LNCaP clone FGC (cell line): ENCODE results near the gene HOXD1.

ENCODE experiments used
- DNase-seq: peaks from one replicate; pipeline ENCODE4 v3.0.0-alpha.2; 2011; ENCODE audit warnings: low read depth
- H3K4me3 ChIP-seq: 2 replicates; pipeline ENCODE4 v1.5.1; 2011; ENCODE audit warnings: mild to moderate bottlenecking, low read depth, low read length, control low read depth
- TF ChIP-seq, protein P1 (sequence below): IDR thresholded peaks from 2 replicates; pipeline ENCODE4 v1.5.1; 2012; ENCODE audit warnings: mild to moderate bottlenecking; ENCODE audit not compliant: control insufficient read depth, insufficient read depth; ENCODE audit errors: extremely low read depth

HOXD1 gene

DNA sequence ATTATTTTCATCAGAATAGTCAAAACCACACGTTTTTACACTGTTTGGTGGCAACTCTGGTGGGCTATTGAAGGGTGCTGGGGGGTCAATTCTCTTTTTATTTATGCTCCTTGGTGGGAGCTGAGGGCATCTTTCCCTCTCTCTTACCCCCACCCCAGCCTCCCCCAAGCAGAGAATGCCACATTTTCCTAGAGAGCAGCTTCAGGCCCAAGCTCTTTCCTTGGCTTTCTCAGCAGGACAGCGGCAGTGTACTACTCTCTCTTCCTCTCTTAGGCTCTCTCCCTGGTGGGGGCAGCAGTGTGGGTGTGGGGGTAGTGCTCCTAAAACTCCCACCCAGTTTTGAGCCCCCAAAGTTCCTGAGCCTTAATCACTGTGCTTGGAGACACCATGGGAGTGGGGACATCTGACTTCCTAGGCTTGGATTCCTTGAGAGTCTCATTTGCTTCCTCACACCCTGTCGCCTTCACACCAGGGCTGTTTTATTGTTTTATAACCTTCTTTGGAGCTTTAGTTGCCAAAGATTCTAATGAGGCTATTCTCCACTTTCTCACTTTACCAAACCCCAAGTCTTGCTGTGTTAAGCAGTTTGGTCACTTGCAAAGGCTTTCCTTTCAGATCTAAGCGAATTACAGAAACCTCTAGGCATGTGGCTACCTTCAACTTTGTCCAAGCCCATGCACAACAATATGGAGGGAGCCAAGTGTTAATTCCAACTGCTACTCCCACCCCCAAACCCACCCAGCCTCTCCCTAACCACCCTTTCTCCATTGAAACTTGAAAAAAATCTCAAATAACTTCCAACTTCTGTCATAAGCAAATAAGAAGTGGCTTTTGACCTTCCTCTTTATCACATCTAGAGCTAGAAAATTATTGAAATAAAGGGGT lies 43.1 kb upstream of the HOXD1 start:
- TF ChIP-seq, protein P1, sequence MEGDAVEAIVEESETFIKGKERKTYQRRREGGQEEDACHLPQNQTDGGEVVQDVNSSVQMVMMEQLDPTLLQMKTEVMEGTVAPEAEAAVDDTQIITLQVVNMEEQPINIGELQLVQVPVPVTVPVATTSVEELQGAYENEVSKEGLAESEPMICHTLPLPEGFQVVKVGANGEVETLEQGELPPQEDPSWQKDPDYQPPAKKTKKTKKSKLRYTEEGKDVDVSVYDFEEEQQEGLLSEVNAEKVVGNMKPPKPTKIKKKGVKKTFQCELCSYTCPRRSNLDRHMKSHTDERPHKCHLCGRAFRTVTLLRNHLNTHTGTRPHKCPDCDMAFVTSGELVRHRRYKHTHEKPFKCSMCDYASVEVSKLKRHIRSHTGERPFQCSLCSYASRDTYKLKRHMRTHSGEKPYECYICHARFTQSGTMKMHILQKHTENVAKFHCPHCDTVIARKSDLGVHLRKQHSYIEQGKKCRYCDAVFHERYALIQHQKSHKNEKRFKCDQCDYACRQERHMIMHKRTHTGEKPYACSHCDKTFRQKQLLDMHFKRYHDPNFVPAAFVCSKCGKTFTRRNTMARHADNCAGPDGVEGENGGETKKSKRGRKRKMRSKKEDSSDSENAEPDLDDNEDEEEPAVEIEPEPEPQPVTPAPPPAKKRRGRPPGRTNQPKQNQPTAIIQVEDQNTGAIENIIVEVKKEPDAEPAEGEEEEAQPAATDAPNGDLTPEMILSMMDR = no peak
- no peak for DNase-seq
- no peak overlapping the region for H3K4me3 ChIP-seq

DNA sequence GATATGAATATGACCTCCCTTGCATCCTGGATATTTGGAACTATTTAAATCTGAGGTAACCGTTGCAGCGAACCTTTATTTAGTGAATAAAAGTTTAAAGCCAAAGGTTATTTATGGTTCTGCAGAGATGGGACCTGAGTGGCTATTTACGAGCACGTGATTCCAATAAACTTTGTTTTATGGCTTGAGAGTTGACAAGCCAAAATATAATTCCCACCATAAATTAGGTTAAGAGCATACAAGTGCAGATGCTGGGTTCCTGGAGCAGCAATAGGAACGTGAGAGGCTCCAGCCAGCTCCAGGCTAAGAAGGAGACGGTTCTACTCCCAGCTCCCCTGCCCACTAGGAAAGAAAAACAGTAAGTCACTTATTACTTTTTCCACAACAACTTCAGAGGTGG lies 42.4 kb upstream of the HOXD1 start:
- TF ChIP-seq, protein P1 = no peak
- peak; percentile 26 for DNase-seq
- no peak overlapping the region for H3K4me3 ChIP-seq

DNA sequence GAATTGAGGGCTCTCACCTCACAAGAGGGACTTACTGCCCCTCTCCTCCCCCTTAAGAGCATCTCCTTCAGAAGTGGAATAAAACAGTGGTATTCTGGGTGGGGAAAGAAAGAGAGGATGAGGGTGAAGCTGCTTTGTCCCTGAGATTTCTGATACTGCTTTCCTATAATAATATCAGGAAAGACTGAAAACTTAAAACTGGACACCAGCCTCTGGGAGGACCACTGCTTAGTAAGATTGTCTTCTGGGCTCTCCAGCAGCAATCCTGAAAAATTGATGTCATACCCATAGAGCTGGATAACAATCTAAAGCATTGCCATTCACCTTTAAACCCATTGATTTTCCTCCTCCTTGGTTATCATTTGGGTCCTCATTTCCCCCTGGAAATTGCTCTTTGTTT lies 41.8 kb upstream of the HOXD1 start:
- no peak for DNase-seq
- TF ChIP-seq, protein P1 = no peak
- no peak overlapping the region for H3K4me3 ChIP-seq

DNA sequence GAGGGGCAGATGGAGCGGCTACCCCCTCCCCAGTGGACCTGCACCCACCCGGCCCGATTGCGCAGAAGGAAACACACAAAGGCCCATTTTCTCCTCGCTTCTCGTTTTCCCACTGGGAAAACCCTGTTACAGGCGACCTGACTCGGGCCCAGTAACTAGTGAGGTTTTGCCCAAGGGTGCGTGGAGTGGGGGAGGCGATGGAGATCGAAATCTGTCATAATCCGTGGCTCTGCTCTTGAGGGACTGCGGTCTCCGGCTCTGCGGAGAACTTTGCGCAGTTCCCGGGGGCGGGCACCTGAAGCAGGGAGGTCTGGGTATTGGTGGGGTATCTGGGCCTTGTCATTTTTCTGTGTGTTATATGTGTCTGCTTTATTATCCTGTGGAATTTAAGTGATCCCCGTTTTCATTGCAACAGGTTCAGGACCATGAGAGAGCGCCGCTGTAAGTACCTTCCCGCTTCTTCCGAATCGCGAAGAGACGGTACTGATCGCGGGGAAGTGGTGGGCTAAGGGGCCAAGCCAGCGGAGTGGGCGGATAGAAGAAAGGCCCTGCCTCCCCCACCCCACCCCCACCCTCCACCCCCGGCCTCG lies 41.2 kb upstream of the HOXD1 start:
- no peak overlapping the region for H3K4me3 ChIP-seq
- DNase-seq = no peak
- TF ChIP-seq, protein P1 = no peak

DNA sequence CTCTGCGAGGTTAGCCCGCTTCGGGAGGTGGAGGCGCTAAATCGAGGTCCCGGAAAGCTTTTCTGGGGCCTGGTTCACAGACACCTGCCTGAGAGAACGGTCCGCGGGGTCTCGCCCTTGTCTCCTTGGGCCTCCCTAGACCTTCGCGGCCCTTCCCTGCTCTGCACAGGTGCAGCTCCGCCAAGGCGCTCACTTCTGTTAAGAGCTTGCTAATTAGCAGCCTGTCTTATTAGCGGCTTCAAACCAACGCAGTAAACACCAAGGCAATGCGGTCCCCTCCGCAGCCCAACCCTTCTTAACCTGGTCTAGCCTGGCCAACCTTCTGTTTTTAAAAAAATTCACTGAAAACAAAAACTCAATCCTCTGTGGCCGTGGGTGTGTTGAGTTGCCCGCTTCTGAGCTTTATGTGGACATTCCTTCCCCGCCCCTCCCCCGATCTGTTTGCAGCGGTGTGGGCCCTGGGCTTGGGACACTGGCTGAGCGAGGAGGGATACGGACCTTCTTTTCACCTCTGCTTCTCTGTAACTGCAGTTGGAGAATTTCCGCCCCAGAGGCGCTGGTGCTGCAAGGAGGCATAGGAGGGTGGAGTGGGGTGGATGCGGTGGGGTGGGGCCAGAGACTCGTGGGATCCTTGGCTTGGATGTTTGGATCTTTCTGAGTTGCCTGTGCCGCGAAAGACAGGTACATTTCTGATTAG lies 40.5 kb upstream of the HOXD1 start:
- TF ChIP-seq, protein P1 = no peak
- DNase-seq = no peak
- no peak overlapping the region for H3K4me3 ChIP-seq

DNA sequence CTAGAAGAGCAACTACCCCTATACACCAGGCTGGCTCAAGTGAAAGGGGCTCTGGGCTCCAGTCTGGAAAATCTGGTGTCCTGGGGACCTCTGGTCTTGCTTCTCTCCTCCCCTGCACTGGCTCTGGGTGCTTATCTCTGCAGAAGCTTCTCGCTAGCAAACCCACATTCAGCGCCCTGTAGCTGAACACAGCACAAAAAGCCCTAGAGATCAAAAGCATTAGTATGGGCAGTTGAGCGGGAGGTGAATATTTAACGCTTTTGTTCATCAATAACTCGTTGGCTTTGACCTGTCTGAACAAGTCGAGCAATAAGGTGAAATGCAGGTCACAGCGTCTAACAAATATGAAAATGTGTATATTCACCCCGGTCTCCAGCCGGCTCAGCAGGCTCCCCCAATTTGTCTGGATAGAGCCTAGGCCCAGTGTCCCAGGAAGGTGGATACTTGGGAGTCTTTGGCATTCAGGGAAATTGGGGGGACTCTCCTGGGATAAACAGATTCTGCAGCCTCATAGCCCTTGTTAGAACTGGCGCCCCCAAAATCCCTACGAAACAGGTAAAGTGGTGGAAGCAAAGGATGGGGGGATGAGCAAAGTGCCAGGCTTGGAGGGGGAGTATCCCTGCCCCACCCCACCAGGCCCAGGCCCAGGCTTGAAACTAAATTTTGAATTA lies 39.6 kb upstream of the HOXD1 start:
- TF ChIP-seq, protein P1 = no peak
- DNase-seq = no peak

More for the DNA sequence above, 39.6 kb upstream of the HOXD1 start:
- no peak overlapping the region for H3K4me3 ChIP-seq
